ENCODE data around the gene RASA1.

Gene RASA1

GRCh38 chr5:87411973-87412629 is 144.4 kb downstream of the RASA1 start:
- DNase-seq = peak; percentile 74 to 80
- no peak for TF ChIP-seq GATA1 (IDR thresholded peaks at IDR 0.05; ENCODE audit: low read depth, low read length)
- no peak for TF ChIP-seq POLR2A (IDR thresholded peaks at IDR 0.05; ENCODE audit: low read length)

GRCh38 chr5:87412630-87413342 is 145.1 kb downstream of the RASA1 start, which contains the start of gene CCNH:
TSS of gene CCNH (minus strand) at chr5:87412930. CDS start at chr5:87412794, 136 bp downstream.
- peak; percentile 97 for DNase-seq
- TF ChIP-seq GATA1 (IDR thresholded peaks at IDR 0.05; ENCODE audit: low read depth, low read length) (no peak), POLR2A (IDR thresholded peaks at IDR 0.05; ENCODE audit: low read length) (peak; percentile 97)

- no peak for TF ChIP-seq GATA1 (IDR thresholded peaks at IDR 0.05; ENCODE audit: low read depth, low read length)
- no peak for DNase-seq
Measured at GRCh38 chr5:87413343-87413645, 145.6 kb downstream of the RASA1 start.

GRCh38 chr5:87418506-87418905 is 150.8 kb downstream of the RASA1 start:
- DNase-seq = no peak
- no peak for TF ChIP-seq GATA1 (IDR thresholded peaks at IDR 0.05; ENCODE audit: low read depth, low read length)
- TF ChIP-seq POLR2A (IDR thresholded peaks at IDR 0.05; ENCODE audit: low read length) = no peak

GRCh38 chr5:87421307-87421706 is 153.6 kb downstream of the RASA1 start:
- no peak for DNase-seq
- TF ChIP-seq GATA1 (IDR thresholded peaks at IDR 0.05; ENCODE audit: low read depth, low read length) = no peak
- no peak for TF ChIP-seq POLR2A (IDR thresholded peaks at IDR 0.05; ENCODE audit: low read length)

GRCh38 chr5:87423755-87424154 is 156.1 kb downstream of the RASA1 start:
- TF ChIP-seq POLR2A (IDR thresholded peaks at IDR 0.05; ENCODE audit: low read length) (no peak), GATA1 (IDR thresholded peaks at IDR 0.05; ENCODE audit: low read depth, low read length) (no peak)
- no peak for DNase-seq

- no peak for TF ChIP-seq GATA1 (IDR thresholded peaks at IDR 0.05; ENCODE audit: low read depth, low read length)
- TF ChIP-seq POLR2A (IDR thresholded peaks at IDR 0.05; ENCODE audit: low read length) = no peak
- no peak for DNase-seq
Measured at GRCh38 chr5:87430863-87431457, 163.3 kb downstream of the RASA1 start.

- TF ChIP-seq POLR2A (IDR thresholded peaks at IDR 0.05; ENCODE audit: low read length) = no peak
- no peak for TF ChIP-seq GATA1 (IDR thresholded peaks at IDR 0.05; ENCODE audit: low read depth, low read length)
- no peak for DNase-seq
Measured at GRCh38 chr5:87432460-87432859, 164.8 kb downstream of the RASA1 start.

- TF ChIP-seq GATA1 (IDR thresholded peaks at IDR 0.05; ENCODE audit: low read depth, low read length) (no peak), POLR2A (IDR thresholded peaks at IDR 0.05; ENCODE audit: low read length) (no peak)
- DNase-seq = no peak
Measured at GRCh38 chr5:87433945-87434344, 166.3 kb downstream of the RASA1 start.

- no peak for TF ChIP-seq GATA1 (IDR thresholded peaks at IDR 0.05; ENCODE audit: low read depth, low read length)
- TF ChIP-seq POLR2A (IDR thresholded peaks at IDR 0.05; ENCODE audit: low read length) = no peak
- DNase-seq = no peak
Measured at GRCh38 chr5:87434461-87434860, 166.8 kb downstream of the RASA1 start.

GRCh38 chr5:87435144-87435694 is 167.5 kb downstream of the RASA1 start:
- no peak for TF ChIP-seq POLR2A (IDR thresholded peaks at IDR 0.05; ENCODE audit: low read length)
- no peak for TF ChIP-seq GATA1 (IDR thresholded peaks at IDR 0.05; ENCODE audit: low read depth, low read length)
- no peak for DNase-seq

GRCh38 chr5:87437724-87438123 is 170.0 kb downstream of the RASA1 start:
- no peak for DNase-seq
- no peak for TF ChIP-seq GATA1 (IDR thresholded peaks at IDR 0.05; ENCODE audit: low read depth, low read length)

GRCh38 chr5:87438231-87438630 is 170.5 kb downstream of the RASA1 start:
- no peak for DNase-seq
- TF ChIP-seq POLR2A (IDR thresholded peaks at IDR 0.05; ENCODE audit: low read length) (no peak), GATA1 (IDR thresholded peaks at IDR 0.05; ENCODE audit: low read depth, low read length) (no peak)

Measured in erythroblast (primary cell).